Stomach (tissue), 4 donors: Measurements from ENCODE around the gene MLST8.

Experiments
- POLR2A ChIP-seq, 4 donors: fragments of 450-650 bp; IDR thresholded peaks; one replicate each; pipeline ENCODE4 v1.6.1; 2016; ENCODE audit warnings: antibody characterized with exemption in 4 of 4, control low read depth in 2 of 4, mild to moderate bottlenecking in 1 of 4, moderate library complexity in 1 of 4
- TF ChIP-seq, protein P1 (sequence below), 7 experiments: fragments of 450-650 bp in 4 of 7; fragments of 200-600 bp in 3 of 7; sonication (generic) in 3 of 7; IDR thresholded peaks; one replicate each; pipeline ENCODE4 v1.5.1; 2016 to 2019; ENCODE audit warnings: antibody characterized with exemption in 7 of 7, control low read depth in 2 of 7, mild to moderate bottlenecking in 1 of 7

DNA sequence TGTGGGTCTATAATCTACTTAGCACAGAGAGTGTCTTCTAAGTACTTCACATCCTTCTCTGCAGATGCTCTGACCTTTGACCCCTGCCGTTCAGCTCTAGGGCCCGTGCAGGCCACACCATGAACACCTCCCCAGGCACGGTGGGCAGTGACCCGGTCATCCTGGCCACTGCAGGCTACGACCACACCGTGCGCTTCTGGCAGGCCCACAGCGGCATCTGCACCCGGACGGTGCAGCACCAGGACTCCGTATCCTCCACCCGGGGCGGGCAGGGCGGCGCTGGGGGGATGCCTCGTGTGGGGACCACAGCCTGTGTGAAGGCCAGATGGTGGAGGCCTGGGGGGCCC is 686 bp downstream of the MLST8 start:
- TF ChIP-seq, protein P1, sequence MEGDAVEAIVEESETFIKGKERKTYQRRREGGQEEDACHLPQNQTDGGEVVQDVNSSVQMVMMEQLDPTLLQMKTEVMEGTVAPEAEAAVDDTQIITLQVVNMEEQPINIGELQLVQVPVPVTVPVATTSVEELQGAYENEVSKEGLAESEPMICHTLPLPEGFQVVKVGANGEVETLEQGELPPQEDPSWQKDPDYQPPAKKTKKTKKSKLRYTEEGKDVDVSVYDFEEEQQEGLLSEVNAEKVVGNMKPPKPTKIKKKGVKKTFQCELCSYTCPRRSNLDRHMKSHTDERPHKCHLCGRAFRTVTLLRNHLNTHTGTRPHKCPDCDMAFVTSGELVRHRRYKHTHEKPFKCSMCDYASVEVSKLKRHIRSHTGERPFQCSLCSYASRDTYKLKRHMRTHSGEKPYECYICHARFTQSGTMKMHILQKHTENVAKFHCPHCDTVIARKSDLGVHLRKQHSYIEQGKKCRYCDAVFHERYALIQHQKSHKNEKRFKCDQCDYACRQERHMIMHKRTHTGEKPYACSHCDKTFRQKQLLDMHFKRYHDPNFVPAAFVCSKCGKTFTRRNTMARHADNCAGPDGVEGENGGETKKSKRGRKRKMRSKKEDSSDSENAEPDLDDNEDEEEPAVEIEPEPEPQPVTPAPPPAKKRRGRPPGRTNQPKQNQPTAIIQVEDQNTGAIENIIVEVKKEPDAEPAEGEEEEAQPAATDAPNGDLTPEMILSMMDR (IDR thresholded peaks at IDR 0.05) = no peak
- no peak for TF ChIP-seq POLR2A (IDR thresholded peaks at IDR 0.05)
